HG03457 (cell line): Measurements from ENCODE around the gene ARL3.

Source experiments
- ATAC-seq: cut with Tn5 transposase; IDR thresholded peaks from one replicate; pipeline ENCODE4 v1.9.1; 2021; ENCODE audit warnings: moderate number of reproducible peaks; ENCODE audit not compliant: unreplicated experiment

The ARL3 gene

DNA sequence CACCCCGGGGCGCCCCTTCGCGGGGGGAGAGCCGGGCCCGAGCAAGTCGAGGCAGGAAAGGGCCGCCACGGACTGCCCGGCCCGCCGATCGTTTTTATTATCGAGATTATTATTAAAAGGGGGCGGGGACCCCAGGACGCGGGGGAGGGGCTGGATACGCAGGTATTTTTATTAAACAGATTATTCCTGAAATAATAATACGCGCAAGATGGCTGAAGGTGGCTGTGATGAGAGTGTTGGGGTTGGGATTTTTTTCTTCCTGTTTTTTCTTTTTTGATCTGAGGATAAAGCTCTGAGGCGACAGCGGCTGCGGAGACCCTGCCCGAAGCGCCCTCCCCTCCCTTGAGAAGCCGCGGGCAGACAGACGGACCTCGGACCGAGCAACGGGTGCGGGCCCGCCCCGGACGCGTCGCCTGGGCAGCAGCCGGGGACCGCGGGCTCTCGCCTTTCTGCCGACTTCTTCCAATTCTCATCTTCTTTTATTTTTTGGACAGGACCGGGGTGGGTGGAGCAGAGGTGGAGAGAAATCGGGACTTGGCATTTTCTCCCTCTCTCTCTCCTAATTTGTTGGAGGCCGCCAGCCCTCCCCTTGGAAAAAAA, 71.4 kb downstream of the ARL3 start:
- ATAC-seq = no peak

GRCh38 chr10:102641880-102642735, 72.1 kb downstream of the ARL3 start:
- peak; percentile 38 for ATAC-seq

DNA sequence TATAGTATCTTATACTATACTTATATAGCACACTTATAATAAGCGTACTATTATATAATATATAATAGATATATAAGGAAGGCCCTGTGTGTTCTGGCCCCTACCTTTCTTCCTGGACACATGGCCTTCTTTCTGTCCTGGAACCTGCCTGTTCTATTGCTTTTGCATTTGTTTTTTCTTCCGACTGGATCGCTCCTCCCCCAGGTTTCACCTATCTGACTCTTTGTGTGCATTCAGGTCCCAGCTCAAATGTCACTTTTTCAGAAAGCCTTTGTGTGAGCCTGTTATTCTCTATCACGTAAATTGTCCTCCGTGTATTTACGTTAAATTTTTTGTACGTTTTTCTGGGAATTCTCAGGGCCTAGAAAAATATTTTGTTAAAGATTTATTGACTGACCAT, 72.8 kb downstream of the ARL3 start:
- no peak for ATAC-seq

- no peak for ATAC-seq
Measured at GRCh38 chr10:102639537-102639936, 74.7 kb downstream of the ARL3 start.

GRCh38 chr10:102635377-102635776, 78.8 kb downstream of the ARL3 start:
- ATAC-seq = no peak

DNA sequence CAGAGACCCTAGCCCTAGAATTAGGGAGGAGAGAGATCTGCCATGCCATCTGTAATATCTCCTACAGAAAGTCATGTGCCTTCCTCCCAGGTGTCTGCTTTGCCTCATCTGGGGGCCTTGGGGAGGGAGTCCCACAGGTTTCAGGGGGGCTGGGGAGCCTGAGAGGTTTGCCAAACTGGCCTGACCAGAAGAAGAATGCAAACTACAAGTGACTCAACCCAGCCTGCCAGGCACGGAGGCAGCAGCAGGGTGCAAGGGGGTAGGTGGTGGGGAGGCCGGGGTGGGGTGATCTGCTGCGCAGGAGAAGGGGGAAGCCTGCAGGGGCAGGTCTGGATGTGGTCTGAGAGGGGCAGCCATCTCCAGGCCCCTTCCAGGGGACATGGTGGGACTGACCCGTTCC, 79.5 kb downstream of the ARL3 start:
- no peak for ATAC-seq

GRCh38 chr10:102633848-102634247, 80.3 kb downstream of the ARL3 start:
- ATAC-seq = no peak

DNA sequence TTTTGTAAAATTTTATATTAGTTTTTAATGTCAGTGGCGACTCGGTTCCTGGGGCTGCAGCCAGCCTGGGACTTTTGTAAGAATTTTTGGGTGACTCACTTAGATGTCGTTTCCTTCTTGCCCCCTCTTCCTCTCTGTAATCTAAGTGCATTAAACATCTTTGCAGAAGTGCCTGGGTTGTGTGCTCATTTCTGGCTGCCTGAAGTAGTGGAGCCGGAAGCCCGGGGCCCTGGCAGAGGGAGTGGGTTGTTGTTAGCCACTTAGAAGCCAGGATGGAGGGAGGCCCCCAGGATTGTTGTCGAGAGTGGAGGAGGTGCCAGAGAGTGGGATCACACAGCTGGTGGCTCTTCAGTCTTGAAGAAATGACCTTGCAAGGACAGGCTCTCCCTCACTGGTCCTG, 80.9 kb downstream of the ARL3 start:
- ATAC-seq = no peak

GRCh38 chr10:102632394-102633111, 81.6 kb downstream of the ARL3 start:
- no peak for ATAC-seq

DNA sequence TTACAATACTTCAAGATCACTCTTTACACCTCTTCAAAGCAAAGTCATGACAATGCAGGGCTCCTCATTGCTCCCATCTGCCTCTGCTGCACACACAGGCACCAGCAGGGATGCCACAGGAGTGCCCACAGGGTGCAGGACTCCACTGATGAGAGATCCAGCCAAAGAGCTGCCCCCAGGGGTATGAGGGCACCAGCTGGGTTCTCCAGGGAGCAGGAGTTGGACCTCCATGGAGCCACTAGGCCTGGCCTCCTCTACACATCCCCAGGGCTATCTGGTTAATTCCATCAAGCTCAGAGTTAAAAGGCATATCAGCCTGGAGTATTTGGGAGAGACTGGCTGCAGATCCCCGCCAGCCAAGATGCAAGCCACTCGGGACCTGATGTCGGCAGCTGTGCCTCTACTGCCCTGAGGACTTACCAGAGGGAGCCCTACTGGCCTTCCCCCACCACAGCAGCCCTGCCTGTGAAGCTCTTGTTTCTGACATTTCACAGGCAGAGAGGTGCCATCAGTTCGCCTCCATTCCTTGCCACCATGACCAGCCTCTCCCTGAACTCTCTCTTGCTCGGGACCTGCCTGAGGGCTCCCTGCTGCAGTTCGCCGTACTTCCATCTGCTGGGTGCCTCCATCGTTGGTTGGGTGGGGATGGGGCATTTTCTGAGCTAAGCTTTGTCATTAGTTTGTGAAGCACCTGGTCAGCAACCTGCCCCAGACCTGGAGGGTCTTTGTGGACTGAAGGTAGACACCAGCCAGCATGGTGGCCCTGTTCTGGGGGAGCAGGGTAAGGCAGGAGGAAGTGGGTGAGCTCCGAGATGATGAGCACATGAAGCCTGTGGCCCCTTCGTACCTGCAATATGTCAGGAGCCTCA, 82.4 kb downstream of the ARL3 start:
- no peak for ATAC-seq

GRCh38 chr10:102630663-102631062, 83.5 kb downstream of the ARL3 start:
- no peak for ATAC-seq

GRCh38 chr10:102629661-102630614, 84.3 kb downstream of the ARL3 start:
- no peak for ATAC-seq

DNA sequence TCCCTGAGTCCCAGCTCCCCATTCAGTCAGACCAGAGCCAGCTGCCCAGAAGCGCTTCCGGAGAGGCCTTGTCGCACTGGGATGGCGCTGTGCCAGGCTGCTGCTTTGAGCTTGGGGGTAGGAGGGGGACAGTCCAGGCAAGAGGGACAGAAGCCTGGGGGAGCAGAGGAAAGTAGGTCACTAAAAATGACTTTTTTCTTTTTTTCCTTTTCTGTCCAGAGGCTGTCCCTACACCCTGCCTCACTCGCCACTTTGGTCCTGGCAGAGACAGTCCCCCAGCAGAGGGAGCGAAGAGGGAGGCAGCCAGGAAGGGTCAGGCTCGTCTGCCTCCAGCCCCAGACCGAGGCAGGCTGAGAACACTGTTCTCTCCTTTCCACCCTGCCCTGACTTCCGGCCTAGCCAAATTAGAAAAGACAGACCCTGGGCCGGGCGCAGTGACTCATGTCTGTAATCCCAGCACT, 85.7 kb downstream of the ARL3 start:
- ATAC-seq = no peak

- no peak for ATAC-seq
Measured at GRCh38 chr10:102627736-102628293, 86.4 kb downstream of the ARL3 start.

- ATAC-seq = no peak
Measured at GRCh38 chr10:102627291-102627735, 86.9 kb downstream of the ARL3 start.

DNA sequence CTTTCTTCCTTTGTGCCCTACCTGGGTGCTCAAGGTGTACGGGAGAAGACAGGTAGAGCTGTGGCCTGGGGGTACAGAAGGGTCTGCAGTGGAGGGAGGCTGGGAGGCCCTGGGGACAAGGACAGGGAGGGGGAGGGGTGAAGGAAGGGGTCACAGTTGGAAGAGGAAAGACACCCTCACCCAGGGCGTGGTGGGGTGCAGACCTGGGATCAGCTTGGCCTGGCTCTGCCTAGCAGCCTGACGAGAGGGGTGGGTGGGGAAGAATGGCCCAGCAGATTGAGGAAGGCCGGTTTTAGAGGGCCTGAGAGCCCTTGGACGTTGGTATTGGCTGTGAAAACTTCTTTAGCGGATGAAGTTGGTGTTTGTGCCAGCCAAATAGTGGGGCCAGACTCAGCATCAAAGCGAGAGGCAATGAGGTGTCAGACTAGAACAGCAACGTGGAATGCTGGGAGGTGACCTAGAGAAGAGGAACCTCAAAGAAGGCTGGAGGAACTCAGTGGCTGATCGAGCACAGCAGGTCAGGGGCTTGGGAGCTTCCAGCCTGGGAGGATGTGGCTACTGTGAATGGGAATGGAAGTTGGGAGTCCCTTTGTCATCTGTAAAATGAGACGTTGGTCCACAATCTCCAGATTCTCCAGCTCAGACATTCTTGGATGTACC, 88.0 kb downstream of the ARL3 start:
- ATAC-seq = no peak

GRCh38 chr10:102624751-102625645, 89.2 kb downstream of the ARL3 start:
- ATAC-seq = no peak

DNA sequence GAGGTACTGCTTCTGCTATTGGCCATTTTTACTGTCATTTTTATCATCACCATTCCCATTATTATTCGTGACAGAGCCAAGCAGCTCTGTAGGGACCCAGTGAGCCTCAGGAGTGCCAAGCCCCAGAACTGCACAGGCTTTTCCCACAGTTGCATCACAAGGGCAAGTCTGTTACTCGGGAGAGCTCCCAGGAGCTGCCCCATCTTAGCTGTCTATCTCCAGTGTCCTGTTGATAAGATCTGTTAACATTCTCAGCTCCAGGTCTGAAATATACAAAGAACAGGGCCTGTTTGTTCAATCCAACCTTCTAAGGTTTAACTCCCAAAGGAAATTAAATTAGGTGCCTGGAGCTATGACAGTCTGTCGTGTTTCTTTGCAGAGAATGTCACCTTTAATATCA, 90.1 kb downstream of the ARL3 start:
- ATAC-seq = no peak
